ENCODE measurements around the gene ETHE1. TPM values are rescaled to one million over a fixed set of nuclear protein-coding genes. Genes with fewer than 3 reads are reported as not detected.
A peak's percentile ranks its signal among the peaks of the same experiment; 100 is the strongest.
"Not testable (repeated sequence)": the region's sequence is repeated elsewhere in the genome, so short reads cannot be mapped to it uniquely, and the experiment has no call there.

The ETHE1 gene
- polyA plus RNA-seq, 1 donor from 2014 or later, result 40.9 TPM

- H3K9me2 ChIP-seq (ENCODE audit: insufficient read depth, low read length), result no peaks in the 10 kb centered on the region
- peak overlapping the region; percentile 33 for H3K4me2 ChIP-seq (ENCODE audit: low read length)
- H3K9ac ChIP-seq (ENCODE audit: low read length), result no peak overlapping the region
- no peaks in the 10 kb centered on the region for H3F3A ChIP-seq (ENCODE audit: insufficient read depth, low read length, poor library complexity, severe bottlenecking)
- H3K36me3 ChIP-seq (ENCODE audit: insufficient read depth, low read length), result no peaks in the 10 kb centered on the region
- no peaks in the 10 kb centered on the region for H3K79me2 ChIP-seq (replicated peaks; ENCODE audit: insufficient read depth, low read length)
- TF ChIP-seq CTCF (IDR thresholded peaks at IDR 0.05; ENCODE audit: poor library complexity, severe bottlenecking) (no peak), REST (IDR thresholded peaks at IDR 0.05; ENCODE audit: borderline replicate concordance) (no peak), MXI1 (conservative IDR thresholded peaks at IDR 0.05; ENCODE audit: poor library complexity, severe bottlenecking) (no peak), SMC3 (conservative IDR thresholded peaks at IDR 0.05; ENCODE audit: poor library complexity) (no peak), EP300 (conservative IDR thresholded peaks at IDR 0.05; ENCODE audit: poor library complexity, severe bottlenecking) (no peak), POLR2AphosphoS5 (IDR thresholded peaks at IDR 0.05) (no peak), TAF1 (IDR thresholded peaks at IDR 0.05; ENCODE audit: low read depth) (no peak)
- no peaks in the 10 kb centered on the region for H3K27me3 ChIP-seq (ENCODE audit: insufficient read depth, low read depth, low read length)
- H3K4me3 ChIP-seq (ENCODE audit: low read length), result peak overlapping the region; percentile 85
- no peak overlapping the region for H3K27ac ChIP-seq (ENCODE audit: low read length)
- no peak overlapping the region for H2AFZ ChIP-seq (ENCODE audit: low read depth, low read length)
- H4K20me1 ChIP-seq (ENCODE audit: insufficient read depth), result no peaks in the 10 kb centered on the region
- no peaks in the 10 kb centered on the region for H3K9me3 ChIP-seq (ENCODE audit: low read length)
Observed at GRCh38 chr19:43524922-43525835, 1.8 kb downstream of the ETHE1 start.

- H3K27ac ChIP-seq (ENCODE audit: low read length); H3K36me3 ChIP-seq (ENCODE audit: insufficient read depth, low read length); H3K9ac ChIP-seq (ENCODE audit: low read length); H3K9me3 ChIP-seq (ENCODE audit: low read length); H4K20me1 ChIP-seq (ENCODE audit: insufficient read depth); H3F3A ChIP-seq (ENCODE audit: insufficient read depth, low read length, poor library complexity, severe bottlenecking); H3K4me2 ChIP-seq (ENCODE audit: low read length); H2AFZ ChIP-seq (ENCODE audit: low read depth, low read length); H3K79me2 ChIP-seq (replicated peaks; ENCODE audit: insufficient read depth, low read length); H3K4me3 ChIP-seq (ENCODE audit: low read length); H3K27me3 ChIP-seq (ENCODE audit: insufficient read depth, low read depth, low read length); H3K9me2 ChIP-seq (ENCODE audit: insufficient read depth, low read length): not testable (repeated sequence)
Observed at GRCh38 chr19:43523696-43524095, 3.3 kb downstream of the ETHE1 start.

DNA sequence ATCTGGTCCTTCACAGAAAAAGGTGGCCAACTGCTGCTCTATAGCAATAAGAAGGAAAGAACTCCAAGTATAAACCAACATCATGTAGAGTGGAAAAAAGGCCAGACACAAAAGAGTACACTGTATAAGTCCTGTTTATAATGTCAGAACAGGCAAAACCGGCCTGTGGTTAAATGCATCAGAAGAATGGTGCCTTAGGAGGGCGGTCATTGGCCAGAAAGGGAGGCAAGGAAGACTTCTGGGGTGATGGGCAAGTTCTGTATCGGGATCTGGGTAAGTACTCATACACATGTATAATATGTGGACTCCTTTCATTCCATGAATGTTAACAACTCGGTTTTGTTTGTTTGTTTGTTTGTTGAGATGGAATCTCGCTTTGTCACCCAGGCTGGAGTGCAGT is 4.1 kb downstream of the ETHE1 start:
- H3K36me3 ChIP-seq (ENCODE audit: insufficient read depth, low read length), result no peaks in the 10 kb centered on the region
- TF ChIP-seq RAD21 (conservative IDR thresholded peaks at IDR 0.05) (no peak), REST (IDR thresholded peaks at IDR 0.05; ENCODE audit: borderline replicate concordance) (no peak), SMC3 (conservative IDR thresholded peaks at IDR 0.05; ENCODE audit: poor library complexity) (no peak), EZH2 (IDR thresholded peaks at IDR 0.05; ENCODE audit: borderline replicate concordance, insufficient read depth, low read length, poor library complexity, severe bottlenecking) (no peak), TAF1 (IDR thresholded peaks at IDR 0.05; ENCODE audit: low read depth) (no peak), EP300 (conservative IDR thresholded peaks at IDR 0.05; ENCODE audit: poor library complexity, severe bottlenecking) (no peak), MXI1 (conservative IDR thresholded peaks at IDR 0.05; ENCODE audit: poor library complexity, severe bottlenecking) (no peak), POLR2AphosphoS5 (IDR thresholded peaks at IDR 0.05) (no peak), CTCF (IDR thresholded peaks at IDR 0.05; ENCODE audit: poor library complexity, severe bottlenecking) (no peak)
- H3K27me3 ChIP-seq (ENCODE audit: insufficient read depth, low read depth, low read length), result no peaks in the 10 kb centered on the region
- H3K9me3 ChIP-seq (ENCODE audit: low read length), result no peaks in the 10 kb centered on the region
- no peaks in the 10 kb centered on the region for H4K20me1 ChIP-seq (ENCODE audit: insufficient read depth)
- H2AFZ ChIP-seq (ENCODE audit: low read depth, low read length), result no peak overlapping the region
- H3K9ac ChIP-seq (ENCODE audit: low read length), result no peak overlapping the region
- no peak overlapping the region for H3K4me3 ChIP-seq (ENCODE audit: low read length)
- no peak overlapping the region for H3K4me2 ChIP-seq (ENCODE audit: low read length)
- no peaks in the 10 kb centered on the region for H3K9me2 ChIP-seq (ENCODE audit: insufficient read depth, low read length)
- no peak overlapping the region for H3K27ac ChIP-seq (ENCODE audit: low read length)
- H3F3A ChIP-seq (ENCODE audit: insufficient read depth, low read length, poor library complexity, severe bottlenecking), result no peaks in the 10 kb centered on the region
- H3K79me2 ChIP-seq (replicated peaks; ENCODE audit: insufficient read depth, low read length), result no peaks in the 10 kb centered on the region
